ENCODE measurements around the gene PCDHB5.

The PCDHB5 gene

GRCh38 chr5:141186897-141187512, 52.0 kb downstream of the PCDHB5 start, which contains the start of gene PCDHB9:
Gene PCDHB9 (plus strand): TSS chr5:141187161. CDS start chr5:141187319, 158 bp downstream.
- peak; percentile 7 for DNase-seq (ENCODE audit: low read depth)
- TF ChIP-seq, protein P1, sequence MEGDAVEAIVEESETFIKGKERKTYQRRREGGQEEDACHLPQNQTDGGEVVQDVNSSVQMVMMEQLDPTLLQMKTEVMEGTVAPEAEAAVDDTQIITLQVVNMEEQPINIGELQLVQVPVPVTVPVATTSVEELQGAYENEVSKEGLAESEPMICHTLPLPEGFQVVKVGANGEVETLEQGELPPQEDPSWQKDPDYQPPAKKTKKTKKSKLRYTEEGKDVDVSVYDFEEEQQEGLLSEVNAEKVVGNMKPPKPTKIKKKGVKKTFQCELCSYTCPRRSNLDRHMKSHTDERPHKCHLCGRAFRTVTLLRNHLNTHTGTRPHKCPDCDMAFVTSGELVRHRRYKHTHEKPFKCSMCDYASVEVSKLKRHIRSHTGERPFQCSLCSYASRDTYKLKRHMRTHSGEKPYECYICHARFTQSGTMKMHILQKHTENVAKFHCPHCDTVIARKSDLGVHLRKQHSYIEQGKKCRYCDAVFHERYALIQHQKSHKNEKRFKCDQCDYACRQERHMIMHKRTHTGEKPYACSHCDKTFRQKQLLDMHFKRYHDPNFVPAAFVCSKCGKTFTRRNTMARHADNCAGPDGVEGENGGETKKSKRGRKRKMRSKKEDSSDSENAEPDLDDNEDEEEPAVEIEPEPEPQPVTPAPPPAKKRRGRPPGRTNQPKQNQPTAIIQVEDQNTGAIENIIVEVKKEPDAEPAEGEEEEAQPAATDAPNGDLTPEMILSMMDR (IDR thresholded peaks at IDR 0.05; ENCODE audit: low read length, missing control alignments) = peak; percentile 25
- H3K4me3 ChIP-seq (replicated peaks; ENCODE audit: low read depth, low read length) = no peak within 1 kb of the TSS
